ENCODE data around the gene WDR12.

DNA sequence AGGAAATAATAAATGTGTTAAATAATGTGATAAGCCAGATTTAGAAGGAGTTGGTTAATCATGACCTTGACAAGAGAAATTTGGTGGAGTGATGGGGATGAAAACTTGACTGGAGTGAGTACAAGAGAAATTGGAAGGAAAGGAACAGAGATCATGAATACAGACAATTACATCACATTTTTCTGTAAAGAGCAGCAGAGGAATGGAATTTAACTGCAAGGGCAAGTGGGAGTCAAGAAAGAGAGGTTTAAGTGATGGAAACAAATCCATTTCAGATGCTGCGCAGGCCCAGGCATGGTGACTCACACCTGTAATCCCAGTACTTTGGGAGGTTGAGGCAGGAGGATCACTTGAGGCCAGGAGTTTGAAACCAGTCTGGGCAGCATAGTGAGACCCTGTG, 86.6 kb downstream of the WDR12 start:
- no peak for TF ChIP-seq SP2 (IDR thresholded peaks at IDR 0.05; ENCODE audit: extremely low read depth, low read depth, low read length, poor library complexity, severe bottlenecking)
- TF ChIP-seq ZNF217 (CRISPR knock-in tag; IDR thresholded peaks at IDR 0.05): no peak

All from K562 (cell line).